Measurements from ENCODE around the gene CEACAM16.
"Not testable (repeated sequence)": the region's sequence is repeated elsewhere in the genome, so short reads cannot be mapped to it uniquely, and the experiment has no call there.

Gene CEACAM16

GRCh38 chr19:44698492-44699201 is at the start of gene CEACAM16:
Gene CEACAM16 (plus strand): TSS chr19:44699151. CDS start chr19:44701457, 2,306 bp downstream.
- DNase-seq (ENCODE audit: low read depth), result no peak

DNA sequence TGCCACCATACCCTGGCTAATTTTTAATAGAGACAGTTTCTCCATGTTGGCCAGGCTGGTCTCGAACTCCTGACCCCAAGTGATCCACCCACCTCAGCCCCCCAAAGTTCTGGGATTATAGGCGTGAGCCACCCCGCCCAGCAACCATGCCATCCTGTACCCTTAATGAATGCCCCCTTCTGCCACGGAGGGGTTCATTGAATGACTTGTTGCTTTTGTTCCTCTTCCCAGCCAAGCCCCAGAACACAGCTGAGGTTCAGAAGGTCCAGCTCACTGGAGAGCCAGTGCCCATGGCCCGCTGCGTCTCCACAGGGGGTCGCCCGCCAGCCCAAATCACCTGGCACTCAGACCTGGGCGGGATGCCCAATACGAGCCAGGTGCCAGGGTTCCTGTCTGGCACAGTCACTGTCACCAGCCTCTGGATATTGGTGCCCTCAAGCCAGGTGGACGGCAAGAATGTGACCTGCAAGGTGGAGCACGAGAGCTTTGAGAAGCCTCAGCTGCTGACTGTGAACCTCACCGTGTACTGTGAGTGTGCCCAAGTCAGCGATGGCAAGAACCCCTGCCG is 49.3 kb upstream of the CEACAM16 start:
- no peak for DNase-seq (ENCODE audit: low read depth)

DNA sequence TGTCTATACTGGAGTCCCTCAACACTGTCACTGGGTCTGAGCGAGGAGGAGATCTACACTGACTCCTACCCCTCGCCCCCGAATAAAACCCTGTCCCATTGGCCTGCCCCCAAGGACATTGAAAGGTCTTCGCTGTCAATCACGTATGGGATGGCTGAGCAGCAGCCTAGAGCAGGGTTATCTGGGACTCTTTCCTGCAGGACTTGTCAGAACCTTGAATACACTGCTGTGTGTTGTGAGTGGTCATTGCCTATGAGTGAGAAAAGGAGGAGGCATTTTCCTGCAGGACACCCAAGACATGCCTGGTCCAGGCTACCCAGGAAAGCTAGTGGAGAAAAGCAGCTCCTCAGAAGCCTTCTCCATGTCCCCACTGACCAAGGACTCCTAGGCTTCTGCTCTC is 45.6 kb upstream of the CEACAM16 start:
- DNase-seq (ENCODE audit: low read depth), result no peak

DNA sequence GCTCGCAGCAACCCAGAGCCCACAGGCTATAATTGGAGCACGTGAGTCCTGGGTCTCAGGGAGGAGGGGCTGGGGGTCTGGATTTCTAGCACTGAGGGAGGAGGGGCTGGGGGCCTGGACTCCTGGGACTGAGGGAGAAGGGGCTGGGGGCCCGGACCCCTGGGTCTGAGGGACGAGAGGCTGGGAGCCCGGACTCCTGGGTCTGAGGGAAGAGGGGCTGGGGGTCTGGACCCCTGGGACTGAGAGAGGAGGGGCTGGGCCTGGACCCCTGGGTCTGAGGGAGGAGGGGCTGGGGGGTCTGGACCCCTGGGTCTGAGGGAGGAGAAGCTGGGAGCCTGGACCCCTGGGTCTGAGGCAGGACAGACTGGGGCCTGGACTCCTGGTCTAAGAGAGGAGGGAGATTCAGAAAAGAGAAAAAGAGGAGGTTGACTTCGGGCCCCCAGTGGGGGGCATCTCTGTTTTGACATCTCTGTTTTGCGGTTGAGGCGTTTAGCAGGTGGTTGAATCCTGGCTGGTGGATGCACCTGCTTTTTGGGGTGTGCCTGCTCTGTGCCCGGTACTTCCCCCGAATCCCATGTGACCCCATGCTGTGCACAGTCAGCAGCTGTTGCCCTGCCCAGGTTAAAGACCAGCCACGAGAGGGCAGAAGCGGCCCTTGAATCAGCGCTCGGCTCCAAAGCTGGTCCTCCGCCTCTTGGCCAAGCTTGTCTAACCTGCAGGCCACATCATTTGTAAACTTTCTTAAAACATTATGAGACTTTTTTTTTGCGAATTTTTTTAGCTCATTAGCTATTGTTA is 44.8 kb upstream of the CEACAM16 start:
- DNase-seq (ENCODE audit: low read depth), result peak; percentile 50

- DNase-seq (ENCODE audit: low read depth), result peak; percentile 55
Observed at GRCh38 chr19:44657211-44657921, 41.6 kb upstream of the CEACAM16 start.

DNA sequence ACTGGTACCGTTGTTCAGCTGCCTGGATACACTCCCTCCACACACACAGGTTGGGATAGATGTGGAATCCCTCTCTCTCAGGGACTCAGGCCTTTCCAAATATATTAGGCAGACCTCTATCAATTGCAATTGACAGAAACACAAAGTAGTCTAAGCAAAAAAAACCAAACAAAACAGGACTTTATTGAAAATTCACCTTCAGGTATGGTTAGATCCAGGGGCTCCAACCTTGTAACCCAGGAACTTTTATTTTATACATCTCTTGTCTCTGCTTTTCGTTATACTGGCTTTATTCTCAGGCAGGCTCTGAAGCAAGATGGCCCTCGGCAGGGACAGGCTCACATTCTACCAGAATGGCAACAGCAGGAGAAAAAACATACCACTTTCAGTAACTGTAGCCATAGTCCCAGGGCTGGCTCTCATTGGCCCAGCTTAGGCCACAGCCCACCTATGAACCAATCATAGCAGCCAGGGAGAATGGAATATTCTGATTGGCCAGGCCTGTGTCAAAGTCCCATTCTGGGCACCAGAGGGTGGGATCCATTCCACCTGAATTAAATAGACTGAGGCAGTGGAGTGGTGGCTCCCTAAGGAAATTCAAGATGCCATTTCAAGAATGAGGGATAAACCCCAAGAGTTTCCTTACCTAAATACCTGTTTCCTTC is 40.8 kb upstream of the CEACAM16 start:
- no peak for DNase-seq (ENCODE audit: low read depth)

- DNase-seq (ENCODE audit: low read depth), result no peak
Observed at GRCh38 chr19:44660081-44660480, 38.9 kb upstream of the CEACAM16 start.

DNA sequence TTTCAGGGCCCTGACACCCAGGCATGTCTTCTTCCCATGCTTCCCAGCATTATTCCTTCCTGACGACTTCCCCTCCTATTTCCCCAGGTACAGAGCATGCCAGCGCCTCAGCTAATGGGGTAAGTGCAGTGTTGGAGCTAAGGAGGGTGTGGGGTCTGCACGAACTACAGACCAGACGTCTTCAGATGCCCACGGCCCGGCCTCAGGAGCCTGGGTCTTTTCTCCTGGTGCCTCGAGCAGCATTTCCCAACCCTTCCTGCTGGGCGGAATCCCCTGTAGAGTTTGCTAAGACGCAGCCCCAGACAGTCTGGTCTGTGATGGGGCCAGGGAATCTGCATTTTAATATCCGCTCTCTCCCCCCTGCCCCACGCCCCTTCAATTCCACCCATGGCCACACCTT is 37.7 kb upstream of the CEACAM16 start:
- DNase-seq (ENCODE audit: low read depth), result no peak

DNA sequence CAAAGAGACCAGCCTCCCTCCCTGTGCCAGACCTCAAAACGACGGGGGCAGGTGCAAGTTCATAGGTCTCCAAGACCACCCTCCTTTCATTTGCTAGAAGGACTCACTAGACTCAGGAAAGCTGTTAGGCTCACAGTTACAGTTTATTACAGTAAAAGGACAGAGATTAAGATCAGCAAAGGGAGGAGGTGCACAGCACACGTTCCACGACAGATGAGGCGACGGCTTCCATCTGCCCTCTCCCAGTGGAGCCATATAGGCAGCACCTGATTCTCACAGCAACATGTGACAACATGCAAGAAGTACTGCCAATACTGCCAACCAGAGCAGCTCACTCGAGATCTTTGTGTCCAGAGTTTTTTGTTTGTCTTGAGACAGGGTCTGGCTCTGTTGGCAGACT is 37.0 kb upstream of the CEACAM16 start:
- DNase-seq (ENCODE audit: low read depth), result no peak

DNA sequence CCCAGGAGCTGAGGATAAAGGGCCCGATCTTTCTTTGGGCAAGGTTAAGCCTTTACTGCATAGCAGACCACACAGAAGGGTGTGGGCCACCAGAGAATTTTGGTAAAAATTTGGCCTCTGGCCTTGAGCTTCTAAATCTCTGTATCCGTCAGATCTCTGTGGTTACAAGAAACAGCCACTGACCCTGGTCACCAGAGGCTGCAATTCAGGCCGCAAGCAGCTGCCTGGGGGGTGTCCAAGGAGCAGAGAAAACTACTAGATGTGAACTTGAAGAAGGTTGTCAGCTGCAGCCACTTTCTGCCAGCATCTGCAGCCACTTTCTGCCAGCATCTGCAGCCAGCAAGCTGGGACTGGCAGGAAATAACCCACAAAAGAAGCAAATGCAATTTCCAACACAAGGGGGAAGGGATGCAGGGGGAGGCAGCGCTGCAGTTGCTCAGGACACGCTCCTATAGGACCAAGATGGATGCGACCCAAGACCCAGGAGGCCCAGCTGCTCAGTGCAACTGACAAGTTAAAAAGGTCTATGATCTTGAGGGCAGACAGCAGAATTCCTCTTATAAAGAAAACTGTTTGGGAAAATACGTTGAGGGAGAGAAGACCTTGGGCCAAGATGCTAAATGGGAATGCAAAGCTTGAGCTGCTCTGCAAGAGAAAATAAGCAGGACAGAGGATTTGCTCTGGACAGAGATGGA is 36.1 kb upstream of the CEACAM16 start:
- no peak for DNase-seq (ENCODE audit: low read depth)

GRCh38 chr19:44663996-44664395 is 35.0 kb upstream of the CEACAM16 start:
- no peak for DNase-seq (ENCODE audit: low read depth)

- no peak for DNase-seq (ENCODE audit: low read depth)
Observed at GRCh38 chr19:44664976-44665375, 34.0 kb upstream of the CEACAM16 start.

DNA sequence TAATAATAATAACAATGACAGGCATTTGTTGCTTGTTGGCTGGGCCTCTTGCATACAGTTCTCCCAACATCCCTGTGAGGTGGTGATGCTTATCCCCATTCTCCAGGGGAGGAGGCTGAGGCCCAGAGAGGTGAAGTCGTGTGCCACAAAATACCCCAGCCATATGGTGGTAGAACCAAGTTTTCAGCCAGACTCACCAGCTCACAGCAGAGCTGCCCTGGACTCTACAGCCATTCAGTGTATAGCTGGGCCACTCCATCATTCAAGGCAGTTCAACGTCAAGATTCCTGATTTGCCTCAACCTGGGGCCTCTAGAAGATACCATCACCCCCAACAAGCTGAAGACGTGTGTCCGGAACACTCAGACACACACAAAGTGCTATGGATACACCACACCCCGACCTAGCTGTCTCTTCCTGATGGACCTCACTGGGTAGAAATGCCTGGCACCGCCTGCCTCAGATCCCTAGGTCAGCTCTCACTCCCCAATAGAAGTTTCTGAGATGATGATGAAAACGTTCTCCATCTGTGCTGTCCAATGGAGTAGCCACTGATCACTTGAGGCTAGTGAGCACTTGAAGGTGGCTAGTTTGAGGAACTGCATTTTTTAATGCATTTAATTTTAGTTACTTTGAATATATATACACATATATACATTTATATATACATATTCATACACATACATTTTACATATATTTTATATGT is 31.9 kb upstream of the CEACAM16 start:
- DNase-seq (ENCODE audit: low read depth), result no peak

GRCh38 chr19:44668985-44669764 is 29.8 kb upstream of the CEACAM16 start:
- no peak for DNase-seq (ENCODE audit: low read depth)

DNA sequence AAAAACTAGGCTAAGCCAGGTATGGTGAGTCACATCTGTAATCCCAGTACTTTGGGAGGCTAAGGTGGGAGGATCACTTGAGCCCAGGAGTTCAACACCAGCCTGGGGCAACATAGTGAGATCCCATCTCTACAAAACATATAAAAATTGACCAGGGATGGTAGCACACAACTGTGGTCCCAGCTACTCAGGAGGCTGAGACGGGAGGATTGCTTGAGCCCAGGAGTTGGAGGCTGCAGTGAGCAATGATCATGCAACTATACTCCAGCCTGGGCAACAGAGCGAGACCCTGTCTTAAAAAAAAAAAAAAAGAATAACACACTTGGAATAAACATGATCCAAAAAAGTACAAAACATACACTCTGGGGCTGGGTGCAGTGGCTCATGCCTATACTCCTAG is 28.9 kb upstream of the CEACAM16 start:
- not testable (repeated sequence) for DNase-seq (ENCODE audit: low read depth)

GRCh38 chr19:44671400-44671799 is 27.6 kb upstream of the CEACAM16 start, which contains the start of gene CEACAM19:
Gene CEACAM19 (plus strand): TSS chr19:44671482. CDS start chr19:44671932, 450 bp downstream.
- no peak for DNase-seq (ENCODE audit: low read depth)

GRCh38 chr19:44672226-44672625 is 26.7 kb upstream of the CEACAM16 start:
- no peak for DNase-seq (ENCODE audit: low read depth)

GRCh38 chr19:44673510-44673909 is 25.4 kb upstream of the CEACAM16 start:
- DNase-seq (ENCODE audit: low read depth), result no peak

GRCh38 chr19:44675521-44675920 is 23.4 kb upstream of the CEACAM16 start:
- no peak for DNase-seq (ENCODE audit: low read depth)
